ENCODE measurements around the gene TBX15.

The TBX15 gene

DNA sequence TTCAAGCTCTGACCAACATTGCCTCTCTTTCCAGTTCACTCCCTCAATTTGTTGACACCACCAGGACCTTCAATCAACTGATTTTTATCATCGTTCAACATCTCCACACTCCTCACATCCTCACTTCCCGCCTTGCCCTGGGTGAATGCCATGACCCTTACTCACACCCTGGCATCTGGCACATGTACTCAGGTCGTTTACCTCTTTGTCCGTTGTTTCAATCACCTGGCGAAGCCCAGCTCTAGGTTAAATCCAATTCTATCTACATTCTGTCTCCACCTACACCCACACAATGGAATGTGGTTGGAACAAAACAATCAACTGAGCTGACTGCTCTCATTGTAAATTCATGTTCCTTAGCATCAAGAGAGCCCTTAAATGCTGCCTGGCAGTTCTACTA, 24.2 kb upstream of the TBX15 start:
- no peak for DNase-seq (ENCODE audit: low read depth)
- H3K4me3 ChIP-seq (ENCODE audit: low read depth, low read length) = no peak overlapping the region
- TF ChIP-seq, protein P1, sequence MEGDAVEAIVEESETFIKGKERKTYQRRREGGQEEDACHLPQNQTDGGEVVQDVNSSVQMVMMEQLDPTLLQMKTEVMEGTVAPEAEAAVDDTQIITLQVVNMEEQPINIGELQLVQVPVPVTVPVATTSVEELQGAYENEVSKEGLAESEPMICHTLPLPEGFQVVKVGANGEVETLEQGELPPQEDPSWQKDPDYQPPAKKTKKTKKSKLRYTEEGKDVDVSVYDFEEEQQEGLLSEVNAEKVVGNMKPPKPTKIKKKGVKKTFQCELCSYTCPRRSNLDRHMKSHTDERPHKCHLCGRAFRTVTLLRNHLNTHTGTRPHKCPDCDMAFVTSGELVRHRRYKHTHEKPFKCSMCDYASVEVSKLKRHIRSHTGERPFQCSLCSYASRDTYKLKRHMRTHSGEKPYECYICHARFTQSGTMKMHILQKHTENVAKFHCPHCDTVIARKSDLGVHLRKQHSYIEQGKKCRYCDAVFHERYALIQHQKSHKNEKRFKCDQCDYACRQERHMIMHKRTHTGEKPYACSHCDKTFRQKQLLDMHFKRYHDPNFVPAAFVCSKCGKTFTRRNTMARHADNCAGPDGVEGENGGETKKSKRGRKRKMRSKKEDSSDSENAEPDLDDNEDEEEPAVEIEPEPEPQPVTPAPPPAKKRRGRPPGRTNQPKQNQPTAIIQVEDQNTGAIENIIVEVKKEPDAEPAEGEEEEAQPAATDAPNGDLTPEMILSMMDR (IDR thresholded peaks at IDR 0.05; ENCODE audit: control insufficient read depth, extremely low read depth, insufficient read depth) = no peak

DNA sequence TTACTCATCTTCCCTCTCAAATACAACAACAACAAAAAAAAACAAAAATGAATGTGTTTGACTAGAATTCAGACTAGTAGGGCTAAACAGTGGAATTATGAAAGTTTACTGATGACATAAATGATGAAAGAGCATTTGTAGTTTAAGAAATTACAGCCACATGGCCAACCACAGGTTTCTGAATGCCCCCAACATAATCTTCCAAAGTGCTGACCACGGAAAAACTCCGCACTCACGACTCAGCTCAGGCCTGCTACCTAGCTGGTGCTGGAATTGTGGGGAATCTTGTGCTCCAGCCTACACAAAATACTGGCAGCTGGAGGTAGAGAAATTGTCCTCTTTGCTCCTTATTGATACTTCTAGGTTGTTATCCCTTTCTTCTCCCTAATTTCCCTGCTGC, 23.6 kb upstream of the TBX15 start:
- no peak for DNase-seq (ENCODE audit: low read depth)
- no peak overlapping the region for H3K4me3 ChIP-seq (ENCODE audit: low read depth, low read length)
- TF ChIP-seq, protein P1 (IDR thresholded peaks at IDR 0.05; ENCODE audit: control insufficient read depth, extremely low read depth, insufficient read depth) = no peak

DNA sequence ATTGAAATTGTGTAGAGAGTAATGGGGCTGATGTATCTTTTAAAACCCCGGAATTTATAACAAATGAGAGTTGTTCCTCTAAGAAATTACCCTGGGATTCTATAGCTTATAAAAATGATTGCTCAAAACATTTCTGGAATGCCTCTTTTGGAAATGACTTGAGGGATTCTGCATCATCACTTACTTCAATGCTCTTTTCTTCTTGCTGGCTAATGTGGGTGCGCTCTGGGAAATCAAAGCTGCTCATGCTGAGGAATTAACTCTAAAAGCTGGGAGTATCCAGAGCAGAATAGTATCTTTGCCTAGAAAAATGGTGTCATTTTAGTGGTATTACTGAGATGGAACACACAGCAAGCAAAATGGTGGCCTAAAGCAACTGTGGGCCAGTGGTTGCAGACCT, 23.0 kb upstream of the TBX15 start:
- TF ChIP-seq, protein P1 (IDR thresholded peaks at IDR 0.05; ENCODE audit: control insufficient read depth, extremely low read depth, insufficient read depth) = no peak

DNA sequence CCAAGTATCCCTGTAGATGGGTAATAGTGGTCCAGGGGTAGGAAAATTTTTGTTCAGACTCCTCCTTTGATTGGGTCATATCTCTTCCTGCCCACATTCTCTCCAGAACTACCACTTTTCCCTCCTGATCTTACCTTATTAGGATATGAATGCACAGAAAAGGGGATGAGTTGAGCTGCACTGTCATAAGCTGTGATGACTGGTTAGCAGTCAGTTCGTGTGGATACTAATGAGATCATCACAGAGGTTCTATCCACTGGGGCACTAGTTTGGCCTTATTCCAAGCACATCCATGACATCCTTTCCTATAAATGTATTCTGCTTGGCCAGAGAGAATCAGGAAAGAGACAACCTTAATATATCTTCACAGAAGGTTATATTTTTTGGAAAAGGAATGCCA, 22.1 kb upstream of the TBX15 start:
- TF ChIP-seq, protein P1 (IDR thresholded peaks at IDR 0.05; ENCODE audit: control insufficient read depth, extremely low read depth, insufficient read depth) = no peak
- H3K4me3 ChIP-seq (ENCODE audit: low read depth, low read length) = no peak overlapping the region
- no peak for DNase-seq (ENCODE audit: low read depth)

More for the DNA sequence above, 23.0 kb upstream of the TBX15 start:
- DNase-seq (ENCODE audit: low read depth) = no peak
- no peak overlapping the region for H3K4me3 ChIP-seq (ENCODE audit: low read depth, low read length)

DNA sequence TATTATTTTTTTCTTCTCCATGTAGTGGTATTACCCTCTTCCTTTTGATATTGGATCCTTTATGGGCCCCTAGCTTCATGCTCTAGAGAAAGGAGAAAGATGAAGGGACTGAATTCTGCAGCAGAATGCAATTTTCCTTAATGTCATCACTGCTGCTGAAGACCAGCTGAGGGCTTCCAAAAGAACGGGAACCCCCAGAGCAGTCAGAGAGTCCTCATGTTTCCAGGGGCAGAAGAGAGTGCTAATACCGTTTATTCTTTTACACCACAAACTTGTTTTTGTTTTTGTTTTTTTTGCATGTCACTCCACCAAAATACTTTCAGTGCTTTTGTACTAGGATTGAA, 21.1 kb upstream of the TBX15 start:
- TF ChIP-seq, protein P1 (IDR thresholded peaks at IDR 0.05; ENCODE audit: control insufficient read depth, extremely low read depth, insufficient read depth) = no peak
- H3K4me3 ChIP-seq (ENCODE audit: low read depth, low read length) = no peak overlapping the region
- DNase-seq (ENCODE audit: low read depth) = no peak

DNA sequence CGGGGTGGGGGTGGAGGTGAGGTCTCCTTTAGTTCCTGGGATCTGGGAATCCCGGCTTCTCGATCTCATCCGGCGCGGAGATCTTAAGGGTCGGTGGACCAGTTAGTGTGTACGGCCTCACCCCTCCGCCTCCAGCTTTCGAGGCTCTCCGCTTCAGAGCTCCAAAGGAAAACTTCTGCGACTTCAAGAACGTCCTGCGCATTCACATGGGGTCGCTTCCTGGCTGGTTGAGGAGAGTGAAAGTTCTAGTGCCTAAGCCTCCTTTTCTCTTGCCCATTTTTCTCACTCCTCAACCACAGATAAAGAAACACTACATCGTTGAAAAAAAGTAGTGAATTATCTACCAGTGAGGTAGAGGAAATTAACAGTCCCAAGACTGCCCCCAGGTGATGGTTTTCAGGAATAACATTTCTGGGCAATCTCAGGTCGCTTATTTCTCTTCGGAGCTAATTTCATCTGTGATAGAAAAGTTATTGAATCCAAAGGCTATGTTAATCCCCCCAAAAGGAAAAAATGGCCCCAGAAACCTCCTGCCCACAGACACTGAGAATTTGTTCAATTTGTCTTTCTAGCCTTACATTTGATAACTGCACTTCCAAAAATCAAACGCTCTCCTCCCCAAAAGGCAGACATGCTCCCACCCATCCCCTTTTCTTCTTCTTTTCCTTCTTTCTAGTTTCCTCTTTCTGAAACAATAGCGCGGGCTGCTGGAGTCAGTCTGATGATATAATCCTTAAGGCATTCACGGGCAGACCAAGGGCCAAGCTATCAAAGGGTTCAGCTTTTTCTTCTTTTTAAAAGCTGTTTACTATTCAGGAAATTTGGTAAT, 20.6 kb upstream of the TBX15 start:
- no peak overlapping the region for H3K4me3 ChIP-seq (ENCODE audit: low read depth, low read length)
- DNase-seq (ENCODE audit: low read depth) = no peak
- TF ChIP-seq, protein P1 (IDR thresholded peaks at IDR 0.05; ENCODE audit: control insufficient read depth, extremely low read depth, insufficient read depth) = peak; percentile 58
